Chondrocyte (in vitro differentiated cells): ENCODE measurements around the gene EPB41L4A. TPM values are rescaled to one million over a fixed set of nuclear protein-coding genes. Genes with fewer than 3 reads are reported as not detected.
"Not testable (repeated sequence)": the region's sequence is repeated elsewhere in the genome, so short reads cannot be mapped to it uniquely, and the experiment has no call there.

Experiments
- DNase-seq: peaks from one replicate; pipeline ENCODE4 v3.0.0; 2021; ENCODE audit warnings: mixed read lengths, low spot score
- H3K27ac Mint-ChIP-seq: one replicate; pipeline ENCODE4 v1.8.0; 2021; ENCODE audit warnings: mild to moderate bottlenecking, moderate library complexity, mixed read lengths; ENCODE audit not compliant: unreplicated experiment
- H3K27me3 Mint-ChIP-seq: 2 replicates; pipeline ENCODE4 v1.8.0; 2021; ENCODE audit warnings: low read depth, mixed read lengths
- H3K36me3 Mint-ChIP-seq: 2 replicates; pipeline ENCODE4 v1.8.0; 2021; ENCODE audit warnings: low read depth, mixed read lengths
- H3K4me1 Mint-ChIP-seq: 2 replicates; pipeline ENCODE4 v1.8.0; 2021; ENCODE audit warnings: low read depth, mild to moderate bottlenecking, mixed read lengths
- H3K4me3 Mint-ChIP-seq: one replicate; pipeline ENCODE4 v1.8.0; 2021; ENCODE audit warnings: mild to moderate bottlenecking, moderate library complexity, mixed read lengths; ENCODE audit not compliant: unreplicated experiment
- H3K9me3 Mint-ChIP-seq: 2 replicates; pipeline ENCODE4 v1.8.0; 2021; ENCODE audit warnings: low read depth, mixed read lengths
- total RNA-seq: library from RNA; stranded (reverse); gene quantifications from 3 replicates; pipeline ENCODE4 v1.2.1, GENCODE V29; 2021
- TF ChIP-seq, protein P1 (sequence below): fragments of 200-600 bp; sonication (generic); IDR thresholded peaks from 2 replicates; pipeline ENCODE4 v1.5.0; 2021; ENCODE audit warnings: antibody characterized with exemption, mild to moderate bottlenecking, moderate library complexity

The EPB41L4A gene
- total RNA-seq, 1 donor from 2014 or later, result 3.9 TPM

DNA sequence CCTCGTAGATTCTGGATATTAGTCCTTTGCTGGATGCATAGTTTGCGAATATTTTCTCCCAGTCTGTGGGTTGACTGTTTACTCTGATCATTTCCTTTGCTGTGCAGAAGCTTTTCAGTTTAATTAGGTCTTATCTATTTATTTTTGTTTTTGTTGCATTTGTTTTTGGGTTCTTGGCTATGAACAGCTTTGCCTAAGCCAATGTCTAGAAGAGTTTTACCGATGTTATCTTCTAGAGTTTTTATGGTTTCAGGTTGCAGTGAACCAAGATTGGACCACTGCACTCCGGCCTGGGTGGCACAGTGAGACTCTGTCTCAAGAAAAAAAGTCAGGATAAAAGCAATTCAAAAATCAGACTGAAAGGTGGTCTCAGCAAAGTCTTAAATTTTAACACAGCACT is 188.5 kb downstream of the EPB41L4A start:
- TF ChIP-seq, protein P1, sequence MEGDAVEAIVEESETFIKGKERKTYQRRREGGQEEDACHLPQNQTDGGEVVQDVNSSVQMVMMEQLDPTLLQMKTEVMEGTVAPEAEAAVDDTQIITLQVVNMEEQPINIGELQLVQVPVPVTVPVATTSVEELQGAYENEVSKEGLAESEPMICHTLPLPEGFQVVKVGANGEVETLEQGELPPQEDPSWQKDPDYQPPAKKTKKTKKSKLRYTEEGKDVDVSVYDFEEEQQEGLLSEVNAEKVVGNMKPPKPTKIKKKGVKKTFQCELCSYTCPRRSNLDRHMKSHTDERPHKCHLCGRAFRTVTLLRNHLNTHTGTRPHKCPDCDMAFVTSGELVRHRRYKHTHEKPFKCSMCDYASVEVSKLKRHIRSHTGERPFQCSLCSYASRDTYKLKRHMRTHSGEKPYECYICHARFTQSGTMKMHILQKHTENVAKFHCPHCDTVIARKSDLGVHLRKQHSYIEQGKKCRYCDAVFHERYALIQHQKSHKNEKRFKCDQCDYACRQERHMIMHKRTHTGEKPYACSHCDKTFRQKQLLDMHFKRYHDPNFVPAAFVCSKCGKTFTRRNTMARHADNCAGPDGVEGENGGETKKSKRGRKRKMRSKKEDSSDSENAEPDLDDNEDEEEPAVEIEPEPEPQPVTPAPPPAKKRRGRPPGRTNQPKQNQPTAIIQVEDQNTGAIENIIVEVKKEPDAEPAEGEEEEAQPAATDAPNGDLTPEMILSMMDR, result no peak
- Mint-ChIP-seq H3K9me3 (no peaks in the 10 kb centered on the region), H3K27ac (no peak overlapping the region), H3K4me1 (peaks cover 14% of the 10 kb centered on the region), H3K4me3 (no peak overlapping the region), H3K27me3 (no peaks in the 10 kb centered on the region), H3K36me3 (no peaks in the 10 kb centered on the region)
- DNase-seq, result no peak

DNA sequence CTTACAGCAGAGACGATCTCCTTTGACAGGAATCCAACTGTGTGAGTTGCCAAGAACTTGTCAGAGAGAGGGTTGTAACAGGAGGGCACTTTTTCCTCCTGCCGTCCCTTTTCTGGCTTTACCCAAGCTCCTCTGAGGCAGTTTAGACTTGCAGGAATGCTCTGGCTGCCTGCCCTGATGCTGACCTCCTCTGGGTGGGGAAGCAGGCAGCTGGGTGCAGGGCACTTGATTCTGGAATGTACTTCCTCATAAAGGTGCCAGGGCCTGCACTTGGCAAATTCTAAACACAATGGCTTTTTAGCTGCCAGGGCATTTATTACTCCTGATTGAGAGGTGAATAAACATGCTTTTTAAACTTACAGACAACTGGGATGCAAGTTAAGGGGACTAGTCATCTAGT is 190.4 kb downstream of the EPB41L4A start:
- Mint-ChIP-seq H3K36me3 (no peaks in the 10 kb centered on the region), H3K27ac (no peak overlapping the region), H3K4me3 (no peak overlapping the region), H3K27me3 (no peaks in the 10 kb centered on the region), H3K4me1 (peaks cover 14% of the 10 kb centered on the region), H3K9me3 (no peaks in the 10 kb centered on the region)
- DNase-seq, result no peak
- TF ChIP-seq, protein P1, result no peak

DNA sequence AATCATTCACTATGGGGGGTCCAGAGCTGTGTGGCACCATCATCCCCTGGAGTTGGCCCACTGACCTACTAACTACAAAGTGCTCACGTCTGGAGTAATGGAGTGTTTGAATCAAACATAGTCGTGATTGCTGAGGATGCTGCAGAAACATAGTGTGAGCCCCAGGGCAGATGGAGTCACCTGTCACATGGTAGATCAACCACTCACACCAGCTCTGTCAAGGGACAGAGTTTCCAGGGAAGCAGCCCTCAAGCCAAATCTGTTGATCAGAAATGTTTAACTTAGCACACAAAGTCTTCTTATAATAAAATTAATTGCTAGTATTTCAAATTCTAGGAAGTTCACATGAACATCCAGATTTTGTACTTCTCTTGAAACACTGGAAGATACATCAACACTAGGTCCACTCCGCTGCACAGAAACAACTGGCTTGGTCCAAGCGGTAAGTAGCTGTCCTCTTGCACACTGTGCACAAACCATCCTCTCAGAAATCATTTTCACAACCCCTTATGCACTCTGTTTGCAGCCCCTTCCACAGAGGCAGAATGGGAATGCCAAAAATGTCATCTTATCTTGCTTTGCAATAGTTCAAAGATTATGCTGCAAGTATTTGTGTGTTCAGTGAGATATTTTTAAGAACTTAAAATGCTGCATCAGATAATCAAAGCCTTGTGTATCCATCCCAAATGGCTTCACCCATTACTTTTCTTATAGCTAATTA is 191.0 kb downstream of the EPB41L4A start:
- no peak overlapping the region for H3K27ac Mint-ChIP-seq
- no peak for DNase-seq

DNA sequence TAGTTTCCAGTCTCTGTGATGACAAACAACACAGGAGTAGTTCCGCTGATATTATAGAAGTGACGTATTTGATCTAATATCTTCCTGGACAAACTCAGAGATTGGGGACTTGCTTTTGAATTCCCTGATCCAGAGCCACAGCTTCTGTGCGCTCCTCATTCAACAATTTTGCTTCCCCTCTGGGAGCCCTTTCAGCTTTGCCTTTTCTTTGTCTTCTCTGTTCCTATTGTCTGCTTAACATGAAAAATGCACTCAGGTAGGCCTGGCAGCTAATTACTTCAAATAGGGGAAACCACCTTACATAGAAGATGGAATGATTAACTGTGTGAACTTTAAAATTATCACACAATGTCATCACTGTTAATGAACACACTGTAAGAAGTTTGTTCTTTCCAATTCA is 192.9 kb downstream of the EPB41L4A start:
- Mint-ChIP-seq H3K9me3 (no peaks in the 10 kb centered on the region), H3K27ac (no peak overlapping the region), H3K27me3 (no peaks in the 10 kb centered on the region), H3K4me1 (peaks cover 27% of the 10 kb centered on the region), H3K36me3 (no peaks in the 10 kb centered on the region), H3K4me3 (no peak overlapping the region)
- TF ChIP-seq, protein P1, result no peak
- no peak for DNase-seq

More for the DNA sequence above, 191.0 kb downstream of the EPB41L4A start:
- peaks cover 14% of the 10 kb centered on the region for H3K4me1 Mint-ChIP-seq
- no peak overlapping the region for H3K4me3 Mint-ChIP-seq
- no peaks in the 10 kb centered on the region for H3K36me3 Mint-ChIP-seq
- no peaks in the 10 kb centered on the region for H3K9me3 Mint-ChIP-seq
- H3K27me3 Mint-ChIP-seq, result no peaks in the 10 kb centered on the region
- TF ChIP-seq, protein P1, result no peak

DNA sequence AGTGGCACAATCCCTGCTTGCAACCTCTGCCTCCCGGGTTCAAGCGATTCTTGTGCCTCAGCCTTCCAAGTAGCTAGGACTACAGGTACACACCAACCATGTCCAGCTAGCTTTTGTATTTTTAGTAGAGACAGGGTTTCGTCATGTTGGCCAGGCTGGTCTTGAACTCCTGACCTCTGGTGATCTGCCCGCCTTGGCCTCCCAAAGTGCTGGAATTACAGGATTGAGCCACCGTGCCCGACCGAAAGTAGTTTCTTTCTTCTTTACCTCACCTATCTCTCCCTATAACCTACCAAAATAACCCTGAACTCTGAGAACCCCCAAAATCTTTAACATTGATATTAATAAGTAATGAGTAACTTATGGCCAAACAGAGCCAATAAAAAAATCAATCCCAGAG is 196.1 kb downstream of the EPB41L4A start:
- not testable (repeated sequence) for DNase-seq, H3K36me3 Mint-ChIP-seq, H3K27me3 Mint-ChIP-seq, H3K27ac Mint-ChIP-seq, H3K4me3 Mint-ChIP-seq, H3K9me3 Mint-ChIP-seq
- peaks cover 19% of the 10 kb centered on the region for H3K4me1 Mint-ChIP-seq

DNA sequence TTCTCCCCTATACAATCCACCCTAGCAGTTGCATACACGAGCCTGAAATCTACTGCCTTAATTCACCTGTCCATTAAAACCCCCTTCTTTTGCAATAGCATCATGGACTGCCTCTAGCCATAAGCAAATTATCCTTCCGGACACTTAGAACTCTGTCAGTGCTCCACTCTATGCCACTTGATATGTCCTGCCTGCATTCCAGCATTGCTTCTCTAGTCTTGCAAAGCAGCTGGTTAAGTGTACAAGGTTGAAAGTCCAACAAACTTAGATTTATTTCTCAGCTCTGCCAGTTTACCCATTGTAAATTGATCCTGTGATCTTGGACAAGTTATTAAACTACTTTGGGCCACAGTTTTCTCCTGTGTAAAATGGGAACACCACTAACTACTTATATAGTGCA is 197.9 kb downstream of the EPB41L4A start:
- Mint-ChIP-seq H3K4me1 (peaks cover 15% of the 10 kb centered on the region), H3K36me3 (no peaks in the 10 kb centered on the region), H3K9me3 (no peaks in the 10 kb centered on the region), H3K27me3 (peaks cover 3% of the 10 kb centered on the region), H3K27ac (no peak overlapping the region), H3K4me3 (no peak overlapping the region)
- TF ChIP-seq, protein P1, result no peak
- no peak for DNase-seq
